IPS-NIHi7 (cell line): ENCODE measurements around the gene ZNF276.

Experiments used
- DNase-seq: peaks from one replicate; pipeline ENCODE4 v3.0.0; 2012; ENCODE audit warnings: mixed read lengths; ENCODE audit errors: extremely low spot score

Gene ZNF276

DNA sequence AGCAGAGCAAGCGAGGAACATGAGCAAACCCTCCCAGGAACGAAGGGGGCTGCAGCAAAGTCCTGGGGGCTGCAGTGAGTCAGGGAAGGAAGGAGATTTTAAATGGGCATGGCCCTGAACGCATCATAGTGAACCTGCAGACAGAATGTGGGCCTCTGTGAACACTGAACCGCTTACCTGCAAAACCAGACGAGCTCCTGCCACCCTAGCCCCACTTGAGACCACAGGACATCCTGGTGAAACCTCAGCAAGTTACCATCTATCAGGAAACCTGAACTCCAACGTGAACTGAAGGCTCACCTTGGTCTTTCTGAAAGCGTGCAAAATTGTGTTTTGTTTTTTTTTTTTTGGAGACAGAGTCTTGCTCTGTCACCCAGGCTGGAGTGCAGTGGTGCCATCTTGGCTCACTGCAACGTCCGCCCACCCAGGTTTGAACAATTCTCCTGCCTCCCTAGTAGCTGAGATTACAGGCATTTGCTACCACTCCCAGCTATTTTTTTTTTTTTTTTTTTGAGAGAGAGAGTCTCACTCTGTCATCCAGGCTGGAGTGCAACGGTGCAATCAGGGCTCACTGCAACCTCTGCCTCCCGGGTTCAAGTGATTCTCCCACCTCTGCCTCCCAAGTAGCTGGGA is 64.3 kb downstream of the ZNF276 start:
- no peak for DNase-seq

DNA sequence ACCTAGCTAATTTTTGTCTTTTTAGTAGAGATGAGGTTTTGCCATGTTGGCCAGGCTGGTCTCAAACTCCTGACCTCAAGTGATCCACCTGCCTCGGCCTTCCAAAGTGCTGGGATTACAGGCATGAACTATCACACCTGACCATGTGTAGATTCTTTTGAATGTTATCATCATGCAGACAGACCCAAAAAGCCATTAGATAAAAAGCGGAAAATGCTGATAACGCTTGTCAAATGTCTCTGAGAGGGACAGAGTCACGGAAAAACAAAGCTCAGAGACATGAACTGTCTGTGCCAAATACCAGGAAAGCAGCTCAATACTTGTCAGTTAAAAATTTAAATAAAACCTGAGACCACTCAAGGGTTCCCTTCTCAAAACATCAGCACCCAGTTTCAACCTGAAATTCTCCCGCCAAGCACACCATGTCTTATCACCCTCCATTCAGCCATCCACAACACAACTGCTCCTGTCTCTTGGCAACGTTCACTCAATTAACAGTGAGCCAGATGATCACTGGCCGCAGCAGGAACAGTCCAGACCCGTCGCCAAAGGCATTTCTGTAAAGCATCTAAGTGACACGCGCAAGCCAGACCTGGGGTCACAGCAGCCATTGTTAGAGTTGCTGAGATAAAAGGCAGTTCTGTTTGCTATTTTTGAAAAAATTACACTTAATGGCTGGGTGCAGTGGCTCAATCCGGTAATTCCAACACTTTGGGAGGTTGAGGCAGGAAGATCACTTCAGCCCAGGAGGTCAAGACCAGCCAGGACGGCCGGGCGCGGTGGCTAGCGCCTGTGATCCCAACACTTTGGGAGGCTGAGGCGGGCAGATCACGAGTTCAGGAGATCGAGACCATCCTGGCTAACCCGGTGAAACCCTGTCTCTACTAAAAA is 65.4 kb downstream of the ZNF276 start:
- no peak for DNase-seq

DNA sequence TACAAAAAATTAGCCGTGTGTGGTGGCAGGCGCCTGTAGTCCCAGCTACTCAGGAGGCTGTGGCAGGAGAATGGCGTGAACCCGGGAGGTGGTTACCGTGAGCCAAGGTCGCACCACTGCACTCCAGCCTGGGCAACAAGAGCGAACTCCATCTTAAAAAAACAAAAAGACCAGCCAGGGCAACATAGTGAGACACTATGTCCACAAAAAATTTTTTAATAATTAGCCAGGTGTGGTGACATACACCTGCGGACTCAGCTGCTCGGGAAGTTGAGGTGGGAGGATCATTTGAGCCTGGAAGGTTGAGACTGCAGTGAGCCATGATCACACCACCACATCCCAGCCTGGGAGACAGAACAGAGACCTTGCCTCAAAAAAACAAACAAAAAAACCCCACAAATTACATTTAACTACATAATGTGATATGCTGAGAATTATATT is 66.0 kb downstream of the ZNF276 start:
- no peak for DNase-seq
